ENCODE measurements around the gene PIK3R2. TPM values are rescaled to one million over a fixed set of nuclear protein-coding genes. Genes with fewer than 3 reads are reported as not detected.

PIK3R2 gene
- total and polyA plus RNA-seq, 2 of the 13 experiments (the other 11 are each of a cell fraction or from before 2014, with no cell fraction given), result 18.6 to 25.3 TPM

GRCh38 chr19:18192673-18193387 lies 39.9 kb downstream of the PIK3R2 start, which contains the start of gene MPV17L2 (continued):
- TF ChIP-seq ZNF383 (CRISPR knock-in tag; IDR thresholded peaks at IDR 0.05; ENCODE audit: borderline replicate concordance) (no peak), ZFP36L1 (CRISPR knock-in tag; IDR thresholded peaks at IDR 0.05) (peak; percentile 65; the same call in 1 of the 2 replicates), ZBTB14 (CRISPR knock-in tag; IDR thresholded peaks at IDR 0.05) (no peak; the same call in 1 of the 2 replicates), SMAD1 (CRISPR knock-in tag; IDR thresholded peaks at IDR 0.05; ENCODE audit: borderline replicate concordance, low read depth) (no peak), TMF1 (CRISPR knock-in tag; IDR thresholded peaks at IDR 0.05; ENCODE audit: low read depth) (no peak; the same call in 1 of the 2 replicates), ZNF781 (CRISPR knock-in tag; IDR thresholded peaks at IDR 0.05; ENCODE audit: borderline replicate concordance, not compliant biosample characterization) (no peak), RNF219 (CRISPR knock-in tag; IDR thresholded peaks at IDR 0.05) (no peak), HMGXB4 (CRISPR knock-in tag; IDR thresholded peaks at IDR 0.05; ENCODE audit: borderline replicate concordance in 1 of 2, low read depth in 1 of 2) (0 out of 4 replicates have a peak, but pooled peaks have one; percentile 3 to 21), NFATC3 (CRISPR knock-in tag; IDR thresholded peaks at IDR 0.05) (no peak), ZNF329 (CRISPR knock-in tag; IDR thresholded peaks at IDR 0.05; ENCODE audit: low read depth) (0 out of 2 replicates have a peak, but pooled peaks have one; percentile 38), PCBP1 (IDR thresholded peaks at IDR 0.05; ENCODE audit: borderline replicate concordance, low read depth, low read length) (peak; percentile 76; the same call in 1 of the 2 replicates), IKZF4 (CRISPR knock-in tag; IDR thresholded peaks at IDR 0.05; ENCODE audit: borderline replicate concordance, low read depth, not compliant biosample characterization) (no peak), ZNF24 (IDR thresholded peaks at IDR 0.05) (no peak), CTCF (CRISPR knock-in tag; IDR thresholded peaks at IDR 0.05) (no peak; the same call in 1 of the 2 replicates), MYNN (CRISPR knock-in tag; IDR thresholded peaks at IDR 0.05; ENCODE audit: low read depth) (no peak), GTF2F1 (IDR thresholded peaks at IDR 0.05; ENCODE audit: low read length) (no peak), HNRNPL (IDR thresholded peaks at IDR 0.05; ENCODE audit: low read depth, low read length) (no peak), ZNF251 (CRISPR knock-in tag; IDR thresholded peaks at IDR 0.05) (no peak), PAF1 (CRISPR knock-in tag; IDR thresholded peaks at IDR 0.05) (no peak), ZNF20 (CRISPR knock-in tag; IDR thresholded peaks at IDR 0.05) (no peak), SMAD9 (CRISPR knock-in tag; IDR thresholded peaks at IDR 0.05) (no peak), ZFP36L2 (CRISPR knock-in tag; IDR thresholded peaks at IDR 0.05) (no peak)
